GM23248 (cell line): ENCODE results near the gene CBY2. TPM values are rescaled to one million over a fixed set of nuclear protein-coding genes. Genes with fewer than 3 reads are reported as not detected.
"Not testable (repeated sequence)": the region's sequence is repeated elsewhere in the genome, so short reads cannot be mapped to it uniquely, and the experiment has no call there.

ENCODE experiments used
- DNase-seq: peaks from one replicate; pipeline ENCODE4 v3.0.0-alpha.2; 2015
- H2AFZ ChIP-seq: fragments of 200-600 bp; sonication (generic); 2 replicates; pipeline ENCODE4 v1.6.1; 2016; ENCODE audit warnings: antibody characterized with exemption
- H3F3A ChIP-seq: fragments of 200-600 bp; sonication (generic); 2 replicates; pipeline ENCODE4 v1.6.1; 2016; ENCODE audit warnings: mild to moderate bottlenecking, antibody characterized with exemption, mixed run types; ENCODE audit not compliant: insufficient read depth
- H3K27ac ChIP-seq: fragments of 200-600 bp; sonication (generic); 2 replicates; pipeline ENCODE4 v1.5.1; 2016; ENCODE audit warnings: mild to moderate bottlenecking
- H3K27me3 ChIP-seq: fragments of 200-600 bp; sonication (generic); replicated peaks from 2 replicates; pipeline ENCODE4 v1.6.1; 2016; ENCODE audit warnings: mild to moderate bottlenecking; ENCODE audit not compliant: insufficient read depth
- H3K36me3 ChIP-seq: fragments of 200-600 bp; sonication (generic); 2 replicates; pipeline ENCODE4 v1.6.1; 2016; ENCODE audit warnings: low read depth, mild to moderate bottlenecking
- H3K4me1 ChIP-seq: fragments of 200-600 bp; sonication (generic); 2 replicates; pipeline ENCODE4 v1.6.1; 2016; ENCODE audit warnings: mild to moderate bottlenecking; ENCODE audit not compliant: insufficient read depth
- H3K4me2 ChIP-seq: fragments of 200-600 bp; sonication (generic); one replicate; pipeline ENCODE4 v1.6.1; 2016; ENCODE audit warnings: mild to moderate bottlenecking; ENCODE audit not compliant: unreplicated experiment
- H3K4me3 ChIP-seq: fragments of 200-600 bp; sonication (generic); 2 replicates; pipeline ENCODE4 v1.5.1; 2016; ENCODE audit warnings: mild to moderate bottlenecking
- H3K79me2 ChIP-seq: fragments of 200-600 bp; sonication (generic); 2 replicates; pipeline ENCODE4 v1.6.1; 2016; ENCODE audit warnings: mild to moderate bottlenecking; ENCODE audit not compliant: insufficient read depth
- H3K9ac ChIP-seq: fragments of 200-600 bp; sonication (generic); 2 replicates; pipeline ENCODE4 v1.6.1; 2016; ENCODE audit warnings: mild to moderate bottlenecking
- H3K9me2 ChIP-seq: fragments of 200-600 bp; sonication (generic); 2 replicates; pipeline ENCODE4 v1.6.1; 2016; ENCODE audit warnings: mixed run types, mild to moderate bottlenecking, moderate library complexity; ENCODE audit not compliant: insufficient read depth
- H3K9me3 ChIP-seq: fragments of 200-600 bp; sonication (generic); one replicate; pipeline ENCODE4 v1.6.1; 2017; ENCODE audit warnings: low read depth
- H4K20me1 ChIP-seq: fragments of 200-600 bp; sonication (generic); 2 replicates; pipeline ENCODE4 v1.6.0; 2016; ENCODE audit not compliant: insufficient read depth
- EZH2 ChIP-seq: fragments of 200-600 bp; sonication (generic); IDR thresholded peaks from 2 replicates; pipeline ENCODE4 v1.6.1; 2018; ENCODE audit warnings: antibody characterized with exemption, mild to moderate bottlenecking; ENCODE audit not compliant: insufficient read depth, poor library complexity, severe bottlenecking
- EZH2phosphoT487 ChIP-seq: fragments of 200-600 bp; sonication (generic); IDR thresholded peaks from 2 replicates; pipeline ENCODE4 v1.6.1; 2018; ENCODE audit warnings: antibody characterized with exemption, moderate library complexity, mild to moderate bottlenecking, low read depth; ENCODE audit not compliant: insufficient read depth
- WGBS, 2 experiments: methylation state at CpG; one replicate each; pipeline ENCODE4 v1.1.6; 2015 to 2017; ENCODE audit warnings: low lambda C conversion rate in 2 of 2, low coverage in 1 of 2; ENCODE audit errors: missing lambda C conversion rate in 2 of 2; 5-methylcytosine and 5-hydroxymethylcytosine counted together
- in situ Hi-C: fragments of 300-500 bp; cut with MboI; formaldehyde crosslinking; loops from 2 replicates; pipeline ENCODE4 v1.15.0; 2020
- polyA plus RNA-seq: library from polyadenylated mRNA; unstranded; fragments of >200 nt; fragmentation: Nextera tagmentation; extraction: Ambion mirVana; gene quantifications from 2 replicates; pipeline ENCODE4 v1.2.1, GENCODE V29; 2016
- total RNA-seq: library from RNA; depleted of rRNA; stranded (reverse); fragments of >200 nt; shearing (Covaris generic); gene quantifications from 2 replicates; pipeline ENCODE4 v1.2.3, GENCODE V29; 2014

The CBY2 gene
- total and polyA plus RNA-seq, 2 experiments from 2014 or later: not detected

DNA sequence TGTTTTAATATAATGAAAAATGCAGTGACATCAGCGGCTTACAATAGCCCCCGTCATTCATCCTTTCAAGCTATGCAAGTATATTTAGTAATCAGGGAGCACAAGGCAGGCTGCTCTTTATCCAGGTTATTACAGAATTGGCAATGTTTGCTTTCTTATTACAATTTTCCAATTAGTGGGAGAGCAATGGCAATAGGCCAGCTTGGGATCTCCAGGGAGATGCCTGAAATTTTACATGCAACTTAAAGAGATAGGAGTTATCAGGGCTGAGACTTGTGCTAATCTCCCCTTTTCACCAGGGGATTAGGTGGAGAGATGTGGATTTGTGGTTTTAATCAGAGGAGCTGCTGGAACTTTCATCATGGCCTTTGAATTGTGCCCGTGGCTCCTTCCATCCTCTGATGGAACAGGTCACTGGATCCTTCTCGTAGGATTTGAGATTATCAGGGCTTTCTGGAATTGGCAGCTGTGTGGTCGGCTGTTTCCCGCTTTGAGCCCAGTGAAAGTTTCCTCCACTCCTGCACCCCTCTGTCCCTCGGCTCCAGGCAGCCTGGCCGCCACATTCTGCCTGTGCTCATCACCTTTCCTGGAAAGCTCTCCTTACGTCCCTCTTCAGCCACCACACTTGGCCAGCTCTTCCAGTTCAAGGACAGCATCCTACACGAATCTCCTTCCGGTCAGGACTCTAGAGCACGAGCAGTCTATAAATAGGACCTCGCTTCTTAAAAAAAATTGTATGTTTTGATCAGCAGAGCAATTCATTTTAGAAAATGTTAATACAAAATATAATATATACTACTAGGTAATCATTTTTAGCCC is 47.0 kb downstream of the CBY2 start:
- Histone ChIP-seq H3K9me2 (no peaks in the 10 kb centered on the region), H3K79me2 (no peaks in the 10 kb centered on the region), H4K20me1 (no peaks in the 10 kb centered on the region), H2AFZ (no peak overlapping the region), H3K9me3 (no peaks in the 10 kb centered on the region), H3F3A (no peaks in the 10 kb centered on the region), H3K27ac (no peak overlapping the region), H3K9ac (no peak overlapping the region), H3K4me1 (no peaks in the 10 kb centered on the region), H3K27me3 (no peaks in the 10 kb centered on the region; the same call in 1 of the 2 replicates), H3K4me2 (no peak overlapping the region), H3K36me3 (no peaks in the 10 kb centered on the region), H3K4me3 (no peak overlapping the region)
- WGBS, 2 experiments: 52 to 54% methylated on average over 13 of the region's 13 CpGs
- in situ Hi-C loops: no loop called here
- no peak for TF ChIP-seq EZH2phosphoT487
- TF ChIP-seq EZH2: no peak
- DNase-seq: no peak

DNA sequence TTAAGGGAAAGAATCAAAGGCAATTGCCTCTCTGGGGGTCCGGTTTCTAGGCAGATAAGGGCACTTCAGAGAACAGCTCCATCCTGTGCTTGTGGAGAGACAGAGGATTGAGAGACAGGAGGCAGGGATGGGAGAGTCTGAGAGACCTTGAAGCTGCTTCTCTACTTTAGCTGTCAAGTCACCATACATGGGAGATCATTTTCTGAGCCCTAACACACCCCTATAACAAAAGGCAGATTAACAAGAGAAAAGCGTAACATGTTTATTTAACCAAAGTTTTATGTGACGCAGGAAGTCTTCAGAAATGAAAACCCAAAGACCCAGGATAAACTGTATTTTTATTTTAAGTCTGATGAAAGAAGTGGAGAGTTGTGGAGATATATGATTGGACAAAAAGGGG is 48.4 kb downstream of the CBY2 start:
- in situ Hi-C loops: no loop called here
- Histone ChIP-seq H3K9ac (no peak overlapping the region), H3K79me2 (no peaks in the 10 kb centered on the region), H4K20me1 (no peaks in the 10 kb centered on the region), H2AFZ (no peak overlapping the region), H3K27ac (no peak overlapping the region), H3K4me3 (no peak overlapping the region), H3K36me3 (no peaks in the 10 kb centered on the region), H3F3A (no peaks in the 10 kb centered on the region), H3K4me2 (no peak overlapping the region), H3K4me1 (no peaks in the 10 kb centered on the region), H3K9me3 (no peaks in the 10 kb centered on the region), H3K27me3 (no peaks in the 10 kb centered on the region; the same call in 1 of the 2 replicates), H3K9me2 (no peaks in the 10 kb centered on the region)
- WGBS, 2 experiments: 41 to 56% methylated on average over 3 of the region's 3 CpGs
- TF ChIP-seq EZH2 (no peak), EZH2phosphoT487 (no peak)
- no peak for DNase-seq

DNA sequence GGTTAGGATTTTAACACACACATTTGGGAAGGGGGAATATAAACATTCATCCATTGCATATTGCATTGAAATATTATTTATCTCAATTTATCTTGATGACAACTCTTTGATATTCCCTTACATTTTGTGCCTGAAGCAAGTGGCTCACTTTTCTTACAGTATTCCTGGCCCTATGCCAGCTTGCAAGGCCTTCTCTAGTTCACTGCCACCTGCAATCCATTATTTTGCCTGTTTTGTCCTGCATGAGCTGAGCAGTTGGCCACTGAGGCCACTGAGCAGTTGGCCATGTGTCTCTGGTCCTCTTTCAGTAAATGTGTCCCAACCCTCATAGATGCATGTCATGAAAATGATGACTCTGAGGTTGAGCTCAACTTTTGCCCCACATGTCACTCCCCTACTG is 49.8 kb downstream of the CBY2 start:
- in situ Hi-C loops: no loop called here
- H3K4me1 ChIP-seq: no peaks in the 10 kb centered on the region
- no peak for DNase-seq
- no peaks in the 10 kb centered on the region for H3K9me2 ChIP-seq
- no peak overlapping the region for H3K4me2 ChIP-seq
- H3K27ac ChIP-seq: no peak overlapping the region
- H3K27me3 ChIP-seq: no peaks in the 10 kb centered on the region; the same call in 1 of the 2 replicates
- H3F3A ChIP-seq: no peaks in the 10 kb centered on the region
- H3K36me3 ChIP-seq: no peaks in the 10 kb centered on the region
- no peak overlapping the region for H3K9ac ChIP-seq
- no peak overlapping the region for H2AFZ ChIP-seq
- no peak overlapping the region for H3K4me3 ChIP-seq
- no peaks in the 10 kb centered on the region for H3K9me3 ChIP-seq
- no peaks in the 10 kb centered on the region for H3K79me2 ChIP-seq
- no peaks in the 10 kb centered on the region for H4K20me1 ChIP-seq
- TF ChIP-seq EZH2: no peak
- TF ChIP-seq EZH2phosphoT487: no peak

DNA sequence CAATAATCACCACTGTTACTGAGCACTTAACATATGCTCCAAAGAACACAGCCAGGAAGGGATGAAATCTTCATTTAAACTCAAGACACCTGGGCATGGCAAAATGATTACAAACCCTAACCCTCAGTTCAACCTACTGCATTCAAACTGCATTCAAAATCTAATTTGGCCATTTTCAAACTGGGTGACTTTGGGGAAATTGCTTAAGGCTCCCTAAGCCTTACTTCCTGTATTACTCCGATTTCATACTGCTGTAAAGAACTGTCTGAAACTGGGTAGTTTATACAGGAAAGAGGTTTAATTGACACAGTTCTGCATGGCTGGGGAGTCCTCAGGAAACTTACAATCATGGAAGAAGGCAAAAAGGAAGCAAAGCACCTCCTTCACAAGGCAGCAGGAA is 50.4 kb downstream of the CBY2 start:
- in situ Hi-C loops: no loop called here
- Histone ChIP-seq H4K20me1 (no peaks in the 10 kb centered on the region), H3F3A (no peaks in the 10 kb centered on the region), H2AFZ (no peak overlapping the region), H3K4me3 (no peak overlapping the region), H3K4me1 (no peaks in the 10 kb centered on the region), H3K9me2 (no peaks in the 10 kb centered on the region), H3K79me2 (no peaks in the 10 kb centered on the region), H3K4me2 (no peak overlapping the region), H3K9me3 (no peaks in the 10 kb centered on the region), H3K9ac (no peak overlapping the region), H3K27me3 (no peaks in the 10 kb centered on the region; the same call in 1 of the 2 replicates), H3K36me3 (no peaks in the 10 kb centered on the region), H3K27ac (no peak overlapping the region)
- TF ChIP-seq EZH2 (no peak), EZH2phosphoT487 (no peak)
- WGBS, 2 experiments: 32 to 33% methylated on average over 1 of the region's 1 CpG
- DNase-seq: no peak

DNA sequence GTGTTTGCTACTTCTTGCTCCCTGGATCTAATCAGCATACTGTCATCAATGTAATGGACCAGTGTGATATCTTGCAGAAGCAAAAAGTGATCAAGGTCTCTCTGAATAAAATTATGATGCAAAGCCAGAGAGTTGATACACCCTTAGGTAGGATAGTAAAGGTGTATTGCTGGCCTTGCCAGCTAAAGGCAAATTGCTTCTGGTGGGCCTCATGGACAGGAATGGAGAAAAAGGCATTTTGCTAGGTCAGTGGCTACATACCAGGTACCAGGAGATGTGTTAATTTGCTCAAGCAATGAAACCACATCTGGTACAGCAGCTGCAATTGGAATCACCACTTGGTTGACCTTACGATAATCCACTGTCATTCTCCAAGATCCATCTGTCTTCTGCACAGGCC is 54.4 kb downstream of the CBY2 start:
- H2AFZ ChIP-seq, H3K27me3 ChIP-seq, H3K9ac ChIP-seq, H3K9me2 ChIP-seq, H3K4me1 ChIP-seq, H3F3A ChIP-seq, H4K20me1 ChIP-seq, in situ Hi-C loops, DNase-seq, H3K79me2 ChIP-seq, H3K9me3 ChIP-seq, H3K4me2 ChIP-seq, H3K4me3 ChIP-seq, H3K36me3 ChIP-seq, H3K27ac ChIP-seq: not testable (repeated sequence)
- 25 to 33% methylated on average over 1 of the region's 1 CpG for WGBS, 2 experiments

DNA sequence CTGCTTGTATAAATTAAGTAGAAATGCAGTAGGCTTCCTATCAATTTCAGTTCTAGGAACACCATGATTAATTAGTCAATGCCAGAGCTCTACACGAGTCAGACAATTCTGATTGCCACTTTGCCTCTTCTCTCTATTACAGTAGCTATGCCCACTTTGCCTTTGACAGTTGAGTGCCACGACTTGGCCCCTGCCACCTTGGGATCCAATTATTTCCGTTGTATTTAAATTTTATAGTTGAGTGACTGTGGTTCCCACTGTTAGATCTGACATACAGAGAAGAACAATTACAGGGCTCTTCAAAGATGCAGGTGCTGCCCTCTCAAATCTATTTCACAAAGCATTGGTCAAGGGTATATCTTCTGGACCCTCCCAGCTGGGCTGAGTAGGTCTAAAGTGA is 55.5 kb downstream of the CBY2 start:
- H3K36me3 ChIP-seq, H3K27ac ChIP-seq, DNase-seq, H3F3A ChIP-seq, H3K4me2 ChIP-seq, H4K20me1 ChIP-seq, H3K9me3 ChIP-seq, H3K9ac ChIP-seq, H3K4me3 ChIP-seq, H3K9me2 ChIP-seq, H2AFZ ChIP-seq, H3K27me3 ChIP-seq, in situ Hi-C loops, H3K79me2 ChIP-seq, H3K4me1 ChIP-seq: not testable (repeated sequence)
- WGBS, 2 experiments: 24 to 27% methylated on average over 3 of the region's 3 CpGs
